HG02798 (cell line): ENCODE measurements around the gene MT1G.
"Not testable (repeated sequence)": the region's sequence is repeated elsewhere in the genome, so short reads cannot be mapped to it uniquely, and the experiment has no call there.

Experiments
- ATAC-seq: cut with Tn5 transposase; IDR thresholded peaks from one replicate; pipeline ENCODE4 v1.9.1; 2021; ENCODE audit warnings: mild to moderate bottlenecking; ENCODE audit not compliant: unreplicated experiment, poor library complexity

MT1G gene

GRCh38 chr16:56686758-56687157, 18.9 kb upstream of the MT1G start:
- no peak for ATAC-seq

GRCh38 chr16:56684926-56685590, 17.2 kb upstream of the MT1G start:
- no peak for ATAC-seq

- no peak for ATAC-seq
Observed at GRCh38 chr16:56684256-56684925, 16.5 kb upstream of the MT1G start.

GRCh38 chr16:56683424-56684172, 15.7 kb upstream of the MT1G start:
- no peak for ATAC-seq

GRCh38 chr16:56682703-56683397, 15.0 kb upstream of the MT1G start:
- ATAC-seq: peak; percentile 5

GRCh38 chr16:56681939-56682702, 14.3 kb upstream of the MT1G start, which contains the start of gene MT1X:
Gene MT1X, plus strand, starts transcription at chr16:56682470. Its CDS starts 71 bp downstream, at chr16:56682541.
- peak; percentile 99 for ATAC-seq

GRCh38 chr16:56679818-56680217, 12.0 kb upstream of the MT1G start:
- no peak for ATAC-seq

- no peak for ATAC-seq
Observed at GRCh38 chr16:56679078-56679730, 11.3 kb upstream of the MT1G start.

- ATAC-seq: no peak
Observed at GRCh38 chr16:56677474-56677873, 9.6 kb upstream of the MT1G start.

GRCh38 chr16:56675685-56676210, 7.9 kb upstream of the MT1G start:
- ATAC-seq: no peak

GRCh38 chr16:56674570-56674969, 6.7 kb upstream of the MT1G start:
- not testable (repeated sequence) for ATAC-seq

- ATAC-seq: no peak
Observed at GRCh38 chr16:56673921-56674320, 6.1 kb upstream of the MT1G start.

GRCh38 chr16:56672761-56673536, 5.1 kb upstream of the MT1G start:
- no peak for ATAC-seq

- not testable (repeated sequence) for ATAC-seq
Observed at GRCh38 chr16:56672171-56672570, 4.3 kb upstream of the MT1G start.

GRCh38 chr16:56671691-56672090, 3.8 kb upstream of the MT1G start:
- ATAC-seq: not testable (repeated sequence)

GRCh38 chr16:56670620-56670934, 2.7 kb upstream of the MT1G start:
- ATAC-seq: no peak

- no peak for ATAC-seq
Observed at GRCh38 chr16:56669840-56670619, 2.2 kb upstream of the MT1G start.
